HG02623 (cell line): ENCODE measurements around the gene CASZ1.

Experiments
- ATAC-seq: cut with Tn5 transposase; IDR thresholded peaks from one replicate; pipeline ENCODE4 v1.9.1; 2021; ENCODE audit warnings: moderate library complexity; ENCODE audit not compliant: unreplicated experiment

CASZ1 gene

DNA sequence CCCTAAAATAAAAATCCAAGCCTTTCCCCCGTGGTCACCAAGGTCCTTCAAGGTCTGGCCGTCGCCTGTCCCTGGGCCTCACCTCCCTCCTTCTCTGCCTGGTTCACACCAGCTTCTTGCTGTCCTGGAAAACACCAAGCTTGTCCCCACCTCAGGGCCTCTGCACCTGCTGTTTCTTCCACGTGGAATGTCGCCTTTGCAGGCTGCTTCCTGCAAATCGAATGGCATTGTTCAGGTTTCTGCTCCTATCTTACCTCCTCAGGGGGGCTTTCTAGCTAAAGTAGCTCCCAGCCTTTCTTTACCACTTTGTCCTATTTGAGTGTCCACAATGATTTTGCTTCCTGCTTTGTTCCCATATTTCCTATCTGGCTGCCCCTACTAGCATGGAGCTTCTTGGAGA, 3.3 kb upstream of the CASZ1 start:
- ATAC-seq: no peak

DNA sequence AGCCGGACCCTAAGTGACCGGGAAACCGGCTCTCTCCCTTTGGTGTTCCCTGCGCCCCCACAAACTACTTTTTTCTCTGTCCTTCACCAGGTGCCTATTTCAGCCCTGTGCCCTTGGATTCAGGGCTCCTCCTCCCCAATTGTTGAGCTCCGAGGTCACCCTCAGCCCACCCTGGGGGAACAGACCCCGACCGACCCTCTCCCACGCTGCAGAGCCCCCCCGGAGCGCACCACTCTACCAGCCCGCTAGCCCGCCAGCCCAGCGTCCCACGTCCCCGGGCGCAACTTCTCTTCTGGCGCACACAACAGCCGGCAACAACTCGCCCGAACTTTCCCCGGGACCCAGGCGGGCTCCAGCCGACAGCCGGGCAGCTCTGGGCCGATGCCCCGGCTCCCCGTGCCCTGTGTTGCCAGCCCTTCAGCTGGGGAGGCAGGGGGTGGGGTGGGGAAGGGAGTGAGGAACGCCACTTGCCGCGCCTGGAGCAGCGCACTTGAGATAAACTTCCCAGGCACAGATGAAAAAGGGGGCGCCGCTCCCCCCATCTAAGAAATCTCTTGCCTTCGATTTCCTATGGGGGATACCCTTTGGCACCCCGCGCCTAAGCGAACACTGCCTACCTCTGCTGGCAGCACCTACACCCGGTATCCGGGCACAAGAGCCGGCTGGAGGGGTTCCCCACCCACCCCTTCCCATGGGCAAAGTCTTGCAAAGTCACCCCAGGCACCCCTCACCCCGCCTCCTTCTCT, 997 bp downstream of the CASZ1 start:
- ATAC-seq: no peak

DNA sequence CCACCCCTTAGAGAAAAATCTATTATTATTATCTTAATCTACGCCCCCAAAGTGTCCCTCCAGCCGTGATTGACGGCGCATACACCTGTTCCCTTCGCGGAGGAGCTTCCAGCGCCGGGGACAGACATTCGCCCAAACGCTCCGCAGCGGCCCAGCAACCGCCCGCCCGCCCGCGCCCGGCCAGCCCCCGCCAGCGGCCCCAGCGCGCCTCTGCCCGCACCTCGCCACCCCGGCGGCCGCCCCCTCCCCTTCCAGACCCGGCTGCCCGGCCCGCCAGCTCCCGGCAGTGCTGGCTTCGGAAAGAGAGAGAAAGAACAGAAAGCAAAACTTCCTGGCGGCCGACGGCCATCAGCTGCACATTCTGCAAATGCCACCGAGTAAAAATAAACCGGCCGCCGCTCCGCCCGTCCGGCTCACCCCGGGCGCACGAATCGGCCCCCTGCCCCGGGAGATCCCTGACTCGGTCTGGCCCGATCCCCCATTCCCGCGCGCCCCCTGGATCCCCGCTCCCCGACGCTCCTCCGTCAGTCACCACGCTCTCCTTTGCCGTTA, 1.6 kb downstream of the CASZ1 start:
- no peak for ATAC-seq

DNA sequence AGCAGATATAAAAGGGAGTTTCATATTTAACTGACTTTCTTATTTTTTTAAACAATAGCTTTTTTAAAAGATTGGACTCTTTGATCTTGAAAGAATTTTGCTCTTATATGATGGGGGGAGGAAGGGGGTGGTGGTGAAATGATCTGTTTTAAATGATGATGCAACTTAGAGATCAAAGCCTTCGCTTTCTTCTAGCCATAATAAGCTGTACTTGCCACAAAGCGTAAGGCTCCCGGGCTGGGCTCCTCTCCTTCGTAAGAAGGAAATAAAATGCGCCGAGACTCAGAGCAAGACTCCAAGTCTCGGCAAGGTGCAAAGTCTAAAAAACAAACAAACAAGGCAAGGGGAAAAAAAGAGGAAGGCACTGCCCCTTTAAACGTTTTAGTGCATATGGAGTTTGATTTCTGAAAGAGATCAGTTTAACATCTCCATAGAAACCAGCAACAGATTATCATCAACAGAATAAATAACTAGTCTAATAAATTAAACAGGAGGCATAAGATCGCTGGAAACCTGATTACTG, 3.3 kb downstream of the CASZ1 start:
- ATAC-seq: no peak

DNA sequence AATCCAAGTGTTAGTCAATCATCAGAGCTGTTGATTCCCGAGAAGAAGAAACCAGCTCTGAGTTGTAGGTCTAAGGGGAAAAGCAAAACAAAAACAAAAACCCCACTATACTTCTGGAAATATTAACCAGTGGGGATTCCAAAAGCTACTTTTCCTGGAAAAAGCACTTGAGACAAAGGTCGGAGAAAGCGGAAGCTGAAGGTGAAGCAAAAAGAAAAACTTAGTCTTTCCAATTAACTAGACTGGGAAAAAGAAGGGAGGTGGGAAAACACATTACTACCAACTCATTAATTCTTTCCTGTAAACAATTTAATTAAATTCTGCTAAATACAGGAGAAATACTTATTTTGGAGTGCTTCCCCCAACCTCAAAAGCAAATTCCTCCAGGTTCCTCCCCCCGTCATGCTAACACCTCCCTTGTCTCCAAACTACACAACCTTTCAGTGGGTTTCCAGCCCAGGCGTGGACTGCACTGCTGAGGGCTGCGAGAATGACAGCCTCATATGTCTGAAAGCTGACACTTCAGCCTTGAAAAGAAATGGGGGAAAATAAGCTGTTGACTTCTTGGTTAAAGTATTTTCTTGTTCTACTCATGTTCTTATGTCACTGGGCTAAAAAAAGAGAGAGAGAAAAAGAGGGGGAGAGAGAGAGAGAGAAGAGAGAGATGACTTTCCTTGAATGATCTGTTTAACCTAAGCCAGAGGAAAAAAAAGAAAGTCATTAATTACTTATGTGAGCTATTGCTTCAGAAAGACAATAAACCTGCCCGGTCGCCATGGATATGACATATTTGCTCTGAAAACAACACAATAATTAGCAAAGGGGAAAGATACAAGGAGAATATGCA, 5.1 kb downstream of the CASZ1 start:
- ATAC-seq: no peak

DNA sequence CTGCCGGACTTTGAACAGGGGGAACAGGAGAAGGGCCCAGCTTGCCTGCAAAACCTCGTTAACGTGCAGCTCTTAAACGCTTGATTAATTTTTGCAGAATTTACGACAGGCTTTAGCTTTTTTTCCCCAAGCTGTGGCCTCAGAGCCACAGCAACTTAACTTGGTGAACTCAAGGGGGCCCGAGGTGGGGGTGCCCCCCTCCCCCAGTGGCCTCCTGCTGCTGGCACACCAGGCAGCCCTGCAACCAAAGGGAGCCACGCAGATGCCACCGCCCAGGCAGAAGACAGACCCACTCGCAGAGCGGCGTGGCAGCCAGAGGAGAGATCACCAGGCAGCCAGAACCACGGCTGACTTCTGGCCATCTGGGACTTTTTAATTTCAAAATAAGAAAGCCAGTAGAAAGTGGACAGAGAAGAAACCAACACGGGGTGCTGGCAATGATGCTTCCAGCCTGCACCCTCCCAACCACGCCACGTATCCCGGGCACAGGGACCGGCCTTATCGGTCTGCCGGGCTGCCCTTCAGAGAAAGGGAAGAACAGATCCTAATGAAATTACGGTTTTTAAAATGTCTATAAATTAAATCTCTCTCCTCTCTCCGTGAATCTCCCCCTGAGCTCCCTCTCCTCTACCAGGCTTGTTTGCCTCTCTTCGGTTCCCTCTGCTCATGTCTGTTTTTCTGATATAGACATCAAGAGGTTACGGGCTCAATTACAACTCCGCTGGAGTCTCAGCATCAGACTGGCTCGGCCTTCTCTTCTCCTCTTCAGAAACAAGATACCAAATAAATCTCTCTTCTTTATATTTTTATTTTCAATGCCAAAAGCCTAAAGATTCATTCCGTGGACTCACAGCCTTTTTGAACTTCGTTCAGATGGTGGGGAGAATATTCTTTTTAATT, 6.4 kb downstream of the CASZ1 start:
- ATAC-seq: no peak

DNA sequence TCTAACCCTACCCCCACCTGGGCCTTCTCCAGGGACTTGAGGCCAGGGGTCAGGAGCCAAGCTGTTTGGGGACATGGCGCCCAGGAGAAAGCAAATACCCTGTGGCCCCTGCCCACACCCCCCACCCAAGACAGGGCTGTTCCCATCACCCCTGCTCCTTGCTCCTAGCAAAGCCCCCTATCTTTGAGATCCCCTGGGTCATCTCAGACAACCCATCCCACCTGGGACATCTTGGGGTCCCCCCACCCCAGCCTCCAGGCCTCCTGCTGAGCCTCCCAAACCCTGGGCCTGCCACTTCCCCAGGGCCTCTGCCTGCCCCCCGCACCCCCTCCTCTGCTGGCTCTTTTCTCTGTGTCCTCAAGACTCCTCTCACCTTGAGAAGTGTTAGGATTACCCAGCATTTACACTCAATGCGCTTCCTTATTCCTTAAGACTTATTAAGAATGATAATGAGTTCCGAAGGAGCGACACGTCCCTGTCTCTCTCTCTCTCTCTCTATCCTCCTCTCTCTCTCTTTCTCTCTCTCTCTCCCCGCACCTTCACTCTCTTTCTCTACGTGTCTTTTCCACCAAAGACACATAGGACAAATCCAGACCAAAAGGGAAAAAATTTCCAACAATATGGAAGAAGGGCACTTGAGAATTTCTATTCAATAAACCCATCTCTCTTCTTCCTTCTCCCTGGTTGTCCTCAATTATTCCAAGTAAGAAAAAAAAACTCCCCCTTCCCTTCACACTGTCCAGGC, 7.2 kb downstream of the CASZ1 start:
- ATAC-seq: no peak

DNA sequence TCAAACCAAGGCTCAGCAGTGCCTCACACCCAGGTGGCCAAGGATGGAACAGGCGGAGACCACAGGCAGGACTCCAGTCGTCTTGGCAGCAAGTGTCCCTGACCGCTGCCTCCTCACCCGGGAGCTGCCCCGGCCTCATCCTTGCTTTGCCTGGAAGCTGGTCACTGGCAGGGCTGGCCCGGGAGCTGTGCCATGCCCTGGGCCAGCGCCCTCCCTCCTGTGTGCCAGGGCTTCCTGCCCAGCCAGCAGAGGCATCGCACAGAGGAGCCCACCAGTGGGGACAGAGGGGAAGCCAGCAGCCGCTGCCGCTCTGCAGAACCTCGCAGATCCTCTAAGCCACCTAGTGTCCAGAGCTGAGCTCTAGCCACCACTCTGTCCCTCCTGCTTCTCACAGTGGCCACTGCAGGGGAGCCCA, 7.8 kb downstream of the CASZ1 start:
- no peak for ATAC-seq

DNA sequence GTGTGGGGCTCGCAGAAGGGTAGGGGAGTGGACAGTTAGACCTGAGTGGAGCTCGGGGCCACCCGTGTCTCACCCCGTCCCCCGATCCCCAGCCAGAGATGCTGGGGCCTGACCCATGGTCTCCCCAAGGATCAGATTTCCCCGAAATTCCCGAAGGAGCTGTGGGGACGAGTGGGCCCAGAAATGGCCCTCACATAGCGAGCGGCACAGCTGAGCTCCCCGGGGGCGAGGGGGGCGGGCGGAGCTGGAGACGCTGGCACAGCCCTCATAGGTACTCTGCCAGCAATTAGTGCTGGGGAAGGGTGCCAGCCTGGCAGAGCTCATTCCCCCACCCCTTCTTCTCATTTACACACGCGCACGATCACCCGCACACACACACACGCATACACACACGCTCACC, 9.2 kb downstream of the CASZ1 start:
- no peak for ATAC-seq

DNA sequence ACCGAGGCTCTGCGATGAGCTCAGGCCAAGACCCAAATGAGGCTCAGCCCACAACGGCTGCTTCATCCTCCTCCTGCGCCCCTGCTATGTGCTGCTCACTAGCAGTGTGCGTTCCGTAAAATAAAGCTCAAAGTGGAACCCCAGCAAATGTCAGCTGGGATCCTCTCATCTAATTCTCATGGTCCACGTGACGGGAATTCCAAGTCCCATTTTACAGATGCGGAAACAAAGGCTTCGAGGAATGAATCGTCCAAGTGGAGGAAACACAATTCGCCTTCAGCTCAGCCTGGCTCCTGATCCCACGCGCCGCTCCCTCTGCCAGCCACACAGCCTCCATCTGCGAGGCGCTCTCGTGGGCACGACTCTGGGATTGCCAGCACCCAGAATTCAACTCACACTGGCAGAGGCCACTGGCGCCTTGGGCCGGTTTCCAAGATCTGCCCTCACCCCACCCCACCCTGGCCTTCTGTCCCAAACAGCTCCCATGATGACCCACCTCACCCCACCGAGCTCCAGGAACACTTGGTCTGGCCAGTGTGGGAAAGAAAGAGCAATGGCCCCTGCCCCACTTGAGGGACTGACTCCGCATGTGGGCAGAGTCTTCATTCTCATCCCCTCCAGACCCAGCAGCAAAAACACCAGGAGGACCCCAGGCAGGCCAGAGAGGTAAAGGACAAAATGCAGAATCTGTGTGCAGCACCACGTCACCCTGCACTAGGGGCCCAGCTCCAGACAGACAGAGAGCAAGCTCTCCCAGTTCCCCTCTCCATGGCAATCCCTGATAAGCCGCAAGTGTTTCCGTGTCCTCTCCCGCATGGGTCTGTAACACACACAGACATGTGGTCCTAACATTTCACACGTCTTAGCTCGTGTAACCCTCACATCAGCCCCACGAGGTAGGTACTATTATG, 10.5 kb downstream of the CASZ1 start:
- ATAC-seq: no peak

DNA sequence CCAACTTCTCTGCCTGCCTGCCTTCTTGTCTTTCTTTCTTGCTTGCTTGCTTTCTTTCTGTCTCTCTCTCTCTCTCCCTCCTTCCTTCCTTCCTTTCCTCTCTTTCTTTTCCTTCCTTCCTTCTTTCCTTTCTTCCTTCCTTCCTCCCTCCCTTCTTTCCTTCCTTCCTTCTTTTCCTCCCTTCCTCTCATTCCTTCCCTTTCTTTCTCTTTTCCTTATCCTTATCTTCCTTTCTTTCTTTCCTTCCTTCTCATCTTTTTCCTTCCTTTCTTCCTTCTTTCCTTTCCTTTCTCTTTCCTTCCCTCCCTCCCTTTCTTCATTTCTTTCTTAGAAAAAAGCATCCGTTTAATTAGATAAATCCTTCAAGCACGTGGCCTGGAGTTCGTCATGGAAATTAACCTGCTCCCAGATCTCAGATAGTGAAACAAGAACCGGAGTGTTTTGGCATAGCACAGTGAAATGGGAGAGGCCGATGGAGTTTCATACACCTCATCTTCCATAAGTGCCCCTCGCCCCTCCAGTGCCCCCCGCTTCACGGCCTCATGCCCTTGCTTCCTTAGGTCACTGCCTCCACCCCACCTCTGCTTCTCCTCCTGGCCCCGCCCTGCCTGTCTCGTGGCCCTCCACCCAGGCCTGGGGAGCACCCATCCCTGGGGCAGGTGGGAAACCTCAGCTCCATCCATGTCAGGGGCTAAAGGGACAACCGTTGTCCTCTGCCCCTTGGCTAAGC, 11.3 kb downstream of the CASZ1 start:
- ATAC-seq: no peak

DNA sequence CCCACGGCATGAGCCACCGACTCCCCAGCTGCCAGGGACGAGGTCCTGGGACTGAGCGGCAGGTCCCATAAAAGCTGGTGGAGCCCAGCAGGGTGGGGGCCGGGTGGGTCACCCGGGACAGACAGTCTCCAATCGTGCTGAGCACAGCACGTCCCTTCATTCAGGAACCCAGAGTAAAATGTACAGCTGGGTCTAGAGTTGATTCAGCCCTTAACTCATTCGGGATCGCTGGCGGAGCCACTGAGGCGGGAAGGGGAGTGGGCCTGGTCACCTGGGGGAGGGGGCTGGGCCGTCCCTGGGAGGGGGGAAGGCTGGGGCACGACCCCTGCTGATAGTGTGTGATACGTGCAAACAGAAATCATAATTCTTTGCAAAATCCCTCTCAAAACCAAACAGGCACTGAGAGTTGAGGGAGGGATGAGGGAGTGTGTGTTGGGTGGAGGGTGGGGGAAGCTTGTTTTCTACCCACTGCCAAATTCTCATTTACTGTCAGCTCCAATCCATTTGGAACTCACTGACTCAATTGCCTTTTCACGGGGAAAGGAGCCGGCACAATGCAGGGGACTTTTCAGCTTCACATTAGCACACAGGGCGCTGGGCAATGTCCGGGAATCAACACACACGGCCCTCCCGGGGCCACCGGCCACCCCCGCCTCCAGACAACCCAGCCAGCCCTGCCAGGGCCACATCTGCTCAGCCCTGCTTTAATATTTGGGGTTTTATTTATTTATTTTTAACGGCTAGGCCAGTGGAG, 13.8 kb downstream of the CASZ1 start:
- ATAC-seq: no peak

DNA sequence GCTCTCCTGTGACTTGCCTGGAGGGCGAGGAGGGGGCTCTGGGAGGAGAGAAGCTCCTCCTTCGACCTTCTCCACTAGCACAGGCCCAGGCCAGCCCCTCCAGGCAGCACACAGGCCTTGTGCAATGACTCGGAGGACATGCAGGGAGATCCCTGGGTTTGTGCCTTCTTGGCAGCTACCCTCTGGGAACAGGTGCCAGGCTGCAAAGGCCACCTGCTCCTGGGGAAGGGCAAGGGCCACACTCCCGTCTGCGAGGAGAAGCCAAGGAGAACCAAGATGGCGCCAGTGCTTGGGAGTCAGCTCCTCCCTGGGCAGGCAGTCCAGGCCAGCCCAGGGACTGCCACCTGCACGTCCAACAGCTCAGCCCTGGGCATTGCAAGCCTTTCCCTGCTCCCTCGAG, 15.3 kb downstream of the CASZ1 start:
- ATAC-seq: no peak

DNA sequence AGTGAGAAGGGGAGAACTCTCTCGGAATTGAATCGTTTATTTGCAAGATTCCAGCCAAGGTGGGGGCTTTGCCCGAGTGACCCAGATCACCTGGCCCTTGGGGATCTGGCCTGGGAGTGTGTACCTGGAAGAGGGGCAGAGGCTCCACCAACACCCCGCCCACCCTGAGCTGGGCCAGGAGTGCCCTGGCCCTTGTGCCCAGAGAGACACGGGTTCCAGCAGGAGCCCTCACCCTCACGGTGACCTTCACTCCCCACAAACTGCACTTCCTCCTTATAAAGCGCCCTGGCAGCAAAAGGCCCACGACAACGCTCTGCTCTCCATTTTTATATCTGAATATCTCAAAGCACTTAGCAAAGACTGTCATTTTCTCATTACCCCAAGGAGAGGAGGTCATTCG, 16.6 kb downstream of the CASZ1 start:
- no peak for ATAC-seq

DNA sequence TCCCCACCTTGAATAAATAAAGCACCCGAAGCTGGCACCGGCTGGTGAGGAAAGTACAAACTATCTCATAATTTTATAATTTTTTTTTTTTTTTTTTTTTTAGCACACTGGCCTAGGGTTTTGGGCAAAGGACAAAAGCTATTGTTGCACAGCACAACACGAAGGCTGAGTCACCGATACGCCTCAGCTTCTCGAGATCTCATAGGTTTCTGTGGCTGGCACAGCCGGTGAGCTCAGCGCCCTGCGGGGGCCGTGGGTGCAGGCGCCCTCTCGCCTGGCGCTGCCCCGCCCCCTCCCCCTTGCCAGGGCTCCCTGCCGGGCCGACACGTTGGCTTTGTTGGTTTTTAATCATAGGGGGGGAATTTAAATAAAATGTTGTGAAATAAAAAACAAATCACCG, 17.2 kb downstream of the CASZ1 start:
- no peak for ATAC-seq

DNA sequence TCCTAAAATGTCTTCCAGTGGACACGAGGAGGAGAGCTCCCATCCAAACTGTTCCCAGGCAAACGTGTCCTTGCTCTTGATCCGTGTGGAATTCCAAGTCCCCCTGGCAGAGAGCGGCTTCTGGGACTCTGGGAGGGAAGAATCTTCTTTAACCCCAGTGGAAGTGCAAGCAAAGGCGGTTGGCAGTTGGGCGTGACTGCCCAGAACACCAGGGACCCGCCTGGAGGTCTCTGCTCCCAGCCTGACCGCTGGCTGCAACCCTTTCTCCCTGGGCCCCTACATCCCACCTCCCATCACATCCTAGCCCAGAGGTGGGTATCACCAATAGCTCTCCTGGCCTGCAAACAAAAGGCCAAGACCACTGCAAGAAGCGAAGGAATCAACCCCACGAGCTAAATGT, 17.8 kb downstream of the CASZ1 start:
- ATAC-seq: no peak

DNA sequence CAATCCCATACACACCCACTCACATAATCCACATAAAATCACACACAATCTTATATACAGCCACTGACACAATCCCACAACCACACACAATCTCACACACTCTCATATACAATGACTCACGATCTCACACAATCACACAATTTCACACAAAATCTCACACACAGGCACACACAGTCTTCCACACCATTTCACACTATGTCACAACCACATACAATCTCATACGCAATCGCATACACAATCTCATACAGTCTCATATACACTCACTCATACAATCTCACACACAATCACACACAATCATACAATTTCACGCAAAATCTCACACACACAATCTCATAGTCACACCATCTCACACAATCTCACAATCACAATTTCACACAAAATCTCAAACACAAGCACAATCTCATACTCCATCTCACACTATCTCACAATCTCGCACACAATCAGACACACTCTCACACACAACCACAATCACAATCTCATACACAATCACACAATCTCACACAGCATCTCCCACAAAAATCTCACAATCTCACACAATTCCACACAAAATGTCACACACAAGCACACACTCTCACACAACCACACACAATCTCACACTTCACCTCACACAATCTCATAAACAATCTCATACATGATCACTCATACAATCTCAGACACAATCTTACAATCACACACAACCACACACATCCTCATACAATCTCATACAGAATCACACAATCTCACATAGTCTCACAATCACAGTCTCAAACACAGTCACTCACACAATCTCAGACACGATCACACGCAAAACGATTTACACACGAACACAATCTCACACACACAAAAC, 18.5 kb downstream of the CASZ1 start:
- ATAC-seq: no peak
